Activated CD4-positive, CD25-positive, alpha-beta regulatory T cell treated with anti-CD3 and anti-CD28 coated beads, Interleukin-2, amount 50 U/mL, for 72 hours (primary cell): ENCODE measurements around the gene HHIP.

Experiments used
- DNase-seq: peaks from one replicate; pipeline ENCODE4 v3.0.0; 2021

The HHIP gene, protein sequence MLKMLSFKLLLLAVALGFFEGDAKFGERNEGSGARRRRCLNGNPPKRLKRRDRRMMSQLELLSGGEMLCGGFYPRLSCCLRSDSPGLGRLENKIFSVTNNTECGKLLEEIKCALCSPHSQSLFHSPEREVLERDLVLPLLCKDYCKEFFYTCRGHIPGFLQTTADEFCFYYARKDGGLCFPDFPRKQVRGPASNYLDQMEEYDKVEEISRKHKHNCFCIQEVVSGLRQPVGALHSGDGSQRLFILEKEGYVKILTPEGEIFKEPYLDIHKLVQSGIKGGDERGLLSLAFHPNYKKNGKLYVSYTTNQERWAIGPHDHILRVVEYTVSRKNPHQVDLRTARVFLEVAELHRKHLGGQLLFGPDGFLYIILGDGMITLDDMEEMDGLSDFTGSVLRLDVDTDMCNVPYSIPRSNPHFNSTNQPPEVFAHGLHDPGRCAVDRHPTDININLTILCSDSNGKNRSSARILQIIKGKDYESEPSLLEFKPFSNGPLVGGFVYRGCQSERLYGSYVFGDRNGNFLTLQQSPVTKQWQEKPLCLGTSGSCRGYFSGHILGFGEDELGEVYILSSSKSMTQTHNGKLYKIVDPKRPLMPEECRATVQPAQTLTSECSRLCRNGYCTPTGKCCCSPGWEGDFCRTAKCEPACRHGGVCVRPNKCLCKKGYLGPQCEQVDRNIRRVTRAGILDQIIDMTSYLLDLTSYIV

DNA sequence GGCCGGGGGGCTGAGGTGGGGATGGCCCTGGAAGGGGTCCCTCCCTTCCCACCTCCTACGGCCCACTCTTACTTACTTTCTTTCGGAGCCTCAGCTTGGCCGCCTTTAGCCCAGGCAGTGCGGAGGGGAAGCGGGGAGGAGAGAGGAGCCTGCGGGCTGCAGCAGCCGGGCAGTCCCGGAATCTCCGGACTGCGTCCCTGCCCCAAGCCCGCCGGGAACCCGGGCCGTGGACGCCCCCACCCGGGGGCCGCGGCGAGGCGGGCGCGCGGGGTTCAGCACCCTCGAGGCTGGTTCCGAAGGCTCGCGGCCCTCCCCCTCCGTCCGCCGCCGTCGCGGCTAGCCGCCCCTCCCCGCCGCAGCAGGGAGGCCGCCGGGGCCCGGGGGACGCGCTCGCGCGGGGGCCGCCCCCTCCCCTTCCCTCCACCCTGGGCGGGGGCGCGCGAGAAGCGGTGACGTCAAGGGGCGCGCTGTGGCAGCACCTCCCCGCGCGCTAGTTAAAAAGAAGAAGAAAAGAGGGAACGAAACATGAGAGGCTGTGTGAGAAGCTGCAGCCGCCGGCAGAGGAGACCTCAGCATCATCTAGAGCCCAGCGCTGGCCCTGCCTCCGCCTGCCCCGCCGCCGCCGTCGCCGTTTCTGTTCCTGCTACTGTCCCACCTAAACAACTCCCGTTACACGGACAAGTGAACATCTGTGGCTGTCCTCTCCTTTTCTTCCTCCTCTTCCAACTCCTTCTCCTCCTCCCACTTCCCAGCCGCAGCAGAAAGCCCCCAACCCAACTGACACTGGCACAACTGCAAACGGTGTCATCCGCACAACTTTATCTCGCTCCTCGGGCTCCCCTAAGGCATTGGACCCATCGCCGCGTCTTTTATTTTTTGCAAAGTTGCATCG lies at the start of gene HHIP:
TSS of gene HHIP (plus strand) at position 526 of the 892 bp plus-strand sequence. CDS start 520 bp downstream, outside the sequence.
- DNase-seq = no peak

DNA sequence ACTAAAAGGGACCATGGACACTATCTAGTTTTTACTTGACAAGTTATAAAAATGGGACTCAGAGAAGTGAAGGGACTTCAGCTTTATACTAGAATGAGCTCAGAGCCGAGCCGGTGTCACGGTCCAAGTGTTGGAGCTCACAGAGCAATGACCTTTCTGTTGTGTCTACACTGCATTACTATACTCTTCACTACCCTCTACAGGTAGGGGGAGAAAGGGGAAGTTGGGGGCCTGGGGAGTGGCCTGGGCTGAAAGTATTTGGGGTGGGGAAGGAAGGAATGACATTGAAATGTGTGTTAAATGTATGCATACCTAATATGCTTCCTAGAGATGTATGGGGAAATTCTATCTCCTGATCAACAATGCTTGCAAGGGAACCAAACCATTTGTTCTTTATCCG lies 48.8 kb upstream of the HHIP start:
- no peak for DNase-seq

DNA sequence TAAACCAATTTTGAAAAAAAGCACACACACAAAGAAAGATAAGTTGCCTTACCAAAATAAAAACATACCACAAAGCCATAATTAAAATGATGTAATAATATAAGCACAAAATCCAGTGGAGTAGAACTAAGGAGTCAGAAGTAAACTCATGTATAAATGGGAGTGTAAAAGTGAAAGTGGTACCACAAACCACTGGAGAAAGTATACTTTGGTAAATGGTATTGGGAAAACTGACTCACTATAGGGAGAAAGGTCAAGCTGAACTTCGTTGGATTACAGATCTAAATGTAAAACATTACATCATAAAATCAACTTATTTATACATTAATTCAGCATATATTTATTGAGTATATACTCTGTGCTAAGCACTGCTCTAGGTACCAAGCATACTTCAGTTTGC lies 46.3 kb upstream of the HHIP start:
- no peak for DNase-seq

DNA sequence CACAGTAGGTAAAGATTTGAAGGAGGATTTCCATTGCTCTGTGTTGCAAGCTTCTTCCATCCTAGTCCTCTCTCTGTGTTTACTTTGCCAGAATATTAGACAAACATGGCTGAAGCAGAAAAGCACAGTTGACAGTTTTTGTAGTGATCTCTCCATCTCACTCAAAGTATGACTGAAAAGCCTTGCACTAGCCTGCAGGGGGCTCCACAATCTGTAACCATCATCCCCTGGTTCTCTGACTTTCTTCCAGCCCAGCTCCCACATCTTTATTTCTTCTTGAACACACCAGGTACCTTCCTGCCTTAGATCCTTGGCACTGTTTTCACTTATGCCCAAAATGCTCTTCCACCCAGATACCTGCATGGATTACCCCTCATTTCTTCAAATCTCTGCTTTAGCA lies 34.1 kb upstream of the HHIP start:
- no peak for DNase-seq

DNA sequence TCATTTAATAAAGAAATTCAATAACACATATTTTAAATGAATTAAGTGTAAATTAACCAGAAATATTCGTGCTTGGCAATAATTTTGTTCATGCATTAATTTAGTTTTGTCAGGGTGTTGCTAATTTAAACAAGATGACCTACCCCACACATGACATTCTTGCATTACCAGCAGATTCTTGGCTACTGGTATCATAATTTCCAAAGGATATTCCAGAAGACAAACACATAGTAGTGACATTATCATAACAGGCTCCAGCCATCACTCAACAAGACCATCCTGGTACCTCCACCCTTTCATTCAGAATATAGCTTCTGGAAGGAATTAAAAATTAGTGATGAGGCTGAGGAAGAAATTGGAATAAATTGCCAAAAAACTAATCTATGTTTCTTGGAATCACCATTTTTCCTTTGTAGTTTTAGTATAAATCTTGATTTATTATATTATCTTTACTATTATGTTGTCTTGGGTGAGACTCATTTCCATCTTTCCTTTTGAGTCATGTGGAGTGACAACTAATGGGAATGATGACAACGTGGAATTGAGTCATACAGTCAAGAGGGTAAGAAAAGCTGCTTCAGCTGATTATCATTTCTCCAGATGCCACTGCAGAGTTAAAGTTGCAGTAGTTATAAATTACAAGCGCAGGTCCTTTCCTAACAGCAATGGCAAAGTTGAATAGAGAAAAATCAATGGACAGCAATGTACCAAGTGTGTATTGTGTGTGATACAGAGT lies 30.9 kb upstream of the HHIP start:
- no peak for DNase-seq

DNA sequence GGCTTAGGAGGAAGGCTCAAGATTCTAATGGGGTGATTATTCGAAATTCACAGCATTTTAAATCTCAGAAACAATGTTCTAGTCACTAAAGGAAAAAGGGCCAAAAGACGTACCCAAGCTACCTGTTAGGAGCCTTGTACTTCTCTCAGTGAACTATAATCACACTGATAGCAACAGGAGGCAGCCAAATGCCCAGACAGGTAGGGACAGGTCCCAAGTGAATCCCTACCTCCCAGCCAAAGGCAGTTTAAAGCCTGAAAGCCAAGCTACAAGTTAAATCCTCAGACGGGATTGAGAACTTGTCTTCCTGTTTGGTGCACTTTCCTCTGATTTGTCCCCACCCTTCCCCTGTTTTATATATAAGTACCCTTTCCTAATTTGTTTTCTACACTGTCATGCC lies 24.3 kb upstream of the HHIP start:
- DNase-seq = no peak

DNA sequence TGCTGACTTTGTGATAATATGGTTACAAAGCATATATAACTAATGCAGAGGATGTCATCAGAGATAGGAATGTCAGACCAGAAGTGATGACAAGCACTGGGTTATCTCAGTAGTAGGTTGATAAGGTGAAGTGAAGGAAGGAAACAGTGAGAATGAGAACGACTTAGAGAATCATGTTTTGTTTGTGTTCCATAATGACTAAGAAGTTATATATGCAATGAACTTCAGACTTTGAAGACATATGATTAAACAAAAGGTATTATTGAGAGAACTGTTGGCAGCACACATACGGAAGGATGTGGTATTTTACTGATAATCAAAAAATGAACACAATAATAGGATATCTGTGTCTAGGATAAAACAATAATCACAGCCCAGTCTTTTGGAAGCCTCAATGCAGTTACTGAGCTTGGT lies 18.3 kb upstream of the HHIP start:
- DNase-seq = no peak

DNA sequence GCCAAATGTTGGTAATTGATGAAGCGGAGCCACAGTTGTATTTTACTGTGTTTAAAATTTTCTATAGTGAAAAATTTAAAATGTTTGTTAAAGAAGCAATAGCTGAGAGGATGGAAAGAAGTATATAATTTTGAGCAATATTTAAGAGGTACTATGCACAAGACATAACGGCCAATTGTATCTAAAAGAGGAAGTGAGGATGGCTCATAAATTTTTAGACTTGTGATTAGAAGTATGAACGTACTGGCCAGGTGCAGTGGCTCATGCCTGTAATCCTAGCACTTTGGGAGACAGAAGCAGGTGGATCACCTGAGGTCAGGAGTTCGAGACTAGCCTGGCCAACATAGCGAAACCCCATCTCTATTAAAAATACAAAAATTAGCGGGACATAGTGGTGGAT lies 12.7 kb upstream of the HHIP start:
- DNase-seq = no peak

DNA sequence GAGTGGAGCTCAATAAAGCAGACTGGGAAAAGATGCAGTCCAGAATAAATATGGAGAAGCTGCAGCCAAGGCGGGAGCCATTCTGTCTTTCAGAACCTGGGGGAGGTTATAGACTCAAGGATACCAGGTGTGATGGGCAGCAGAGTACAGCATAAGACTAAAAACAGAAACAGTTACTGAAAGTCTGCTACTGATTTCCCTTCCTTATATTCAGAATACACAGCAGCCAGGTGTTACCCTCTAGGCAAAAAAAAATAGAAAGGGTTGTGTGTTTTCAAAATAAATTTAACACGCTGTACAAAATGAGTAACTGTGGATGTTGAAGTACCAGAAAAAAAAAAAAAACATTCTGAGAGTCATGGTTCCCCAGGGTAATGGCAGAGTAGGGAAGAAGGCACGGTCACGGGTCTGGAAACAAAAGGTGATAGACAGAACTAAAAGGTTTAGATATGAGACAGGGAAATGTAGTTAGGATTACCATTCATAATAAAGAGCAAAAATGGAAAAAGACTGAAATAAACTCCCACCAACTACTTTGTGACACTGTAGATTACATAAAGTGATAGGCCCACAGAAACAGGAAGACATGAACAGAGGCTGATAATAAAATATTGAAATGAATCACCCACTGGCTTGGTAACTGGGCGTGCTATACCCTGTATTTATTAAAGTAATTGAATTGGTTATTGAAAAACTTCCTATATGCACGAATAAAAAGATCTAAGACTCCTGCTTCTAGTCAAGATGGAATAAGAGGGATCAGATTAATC lies 10.8 kb upstream of the HHIP start:
- no peak for DNase-seq

DNA sequence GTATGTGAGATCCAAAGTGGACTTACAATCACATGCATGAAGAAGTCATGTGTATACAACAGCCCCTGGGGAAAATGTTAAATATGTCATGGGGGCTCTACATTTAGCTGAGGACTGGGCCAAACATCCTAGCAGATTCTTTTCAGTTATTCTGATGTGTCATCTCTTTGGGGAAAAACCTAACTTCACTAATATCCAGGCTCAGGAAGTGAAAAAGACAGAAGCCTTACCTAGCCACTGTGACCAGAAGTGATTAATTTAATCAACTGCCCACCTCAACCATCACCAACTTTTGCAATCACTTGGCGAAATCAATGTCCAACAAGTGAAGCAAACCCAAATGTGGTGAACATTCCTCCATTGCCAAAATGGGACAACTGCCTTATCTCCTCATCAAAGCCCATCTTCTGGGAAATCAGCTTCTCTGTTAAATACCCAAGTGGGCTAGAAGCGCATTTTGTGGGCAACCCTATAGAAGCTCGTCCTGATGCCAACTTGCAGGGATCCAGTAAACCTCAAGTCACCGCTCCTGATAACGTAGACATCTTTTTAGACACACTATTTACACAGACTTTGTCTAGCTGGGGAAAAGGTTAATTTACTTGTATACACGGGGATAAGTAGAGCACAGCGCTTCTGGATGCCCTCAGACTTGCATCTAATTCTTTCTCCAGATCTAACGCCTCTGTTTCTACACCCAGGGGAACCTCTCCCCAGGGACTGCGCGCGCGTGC lies 1.4 kb upstream of the HHIP start:
- no peak for DNase-seq

DNA sequence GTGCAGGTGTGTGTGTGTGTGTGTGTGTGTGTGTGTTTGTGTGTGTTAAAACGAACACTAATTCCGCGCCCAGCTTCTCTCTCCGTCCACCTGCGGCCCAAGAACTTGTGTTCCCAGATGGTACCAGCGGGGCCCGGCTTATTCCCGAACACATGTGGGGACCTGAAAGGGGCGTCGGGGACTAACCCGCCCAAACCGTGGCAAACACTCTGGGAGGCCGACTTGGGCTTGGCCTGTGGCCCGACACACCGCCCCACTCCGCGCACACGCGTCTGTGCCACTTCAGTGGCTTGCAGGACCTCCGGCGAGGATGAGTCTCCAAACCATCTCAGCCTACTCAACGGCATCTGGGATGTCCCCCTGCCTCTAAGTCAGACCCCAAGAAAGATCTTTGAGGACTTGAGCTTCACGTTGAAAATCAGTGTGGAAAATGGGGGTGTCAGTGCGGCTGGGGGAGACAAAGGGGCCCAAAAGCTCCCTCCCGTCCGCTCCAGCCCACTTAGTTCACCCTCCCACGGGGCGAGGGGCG lies 790 bp upstream of the HHIP start:
- no peak for DNase-seq

DNA sequence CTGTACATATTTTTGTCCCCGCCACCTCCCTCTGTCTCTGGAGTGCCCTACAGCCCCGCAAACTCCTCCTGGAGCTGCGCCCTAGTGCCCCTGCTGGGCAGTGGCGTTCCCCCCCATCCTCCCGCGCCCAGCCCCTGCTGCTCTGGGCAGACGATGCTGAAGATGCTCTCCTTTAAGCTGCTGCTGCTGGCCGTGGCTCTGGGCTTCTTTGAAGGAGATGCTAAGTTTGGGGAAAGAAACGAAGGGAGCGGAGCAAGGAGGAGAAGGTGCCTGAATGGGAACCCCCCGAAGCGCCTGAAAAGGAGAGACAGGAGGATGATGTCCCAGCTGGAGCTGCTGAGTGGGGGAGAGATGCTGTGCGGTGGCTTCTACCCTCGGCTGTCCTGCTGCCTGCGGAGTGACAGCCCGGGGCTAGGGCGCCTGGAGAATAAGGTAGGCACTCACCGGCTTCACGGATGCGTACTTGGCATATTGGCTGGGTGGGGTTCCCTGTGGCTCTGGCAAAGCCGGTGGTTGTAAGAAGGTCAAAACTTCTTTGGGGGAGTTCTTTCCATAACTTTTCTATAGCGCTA lies 653 bp downstream of the HHIP start:
- no peak for DNase-seq

DNA sequence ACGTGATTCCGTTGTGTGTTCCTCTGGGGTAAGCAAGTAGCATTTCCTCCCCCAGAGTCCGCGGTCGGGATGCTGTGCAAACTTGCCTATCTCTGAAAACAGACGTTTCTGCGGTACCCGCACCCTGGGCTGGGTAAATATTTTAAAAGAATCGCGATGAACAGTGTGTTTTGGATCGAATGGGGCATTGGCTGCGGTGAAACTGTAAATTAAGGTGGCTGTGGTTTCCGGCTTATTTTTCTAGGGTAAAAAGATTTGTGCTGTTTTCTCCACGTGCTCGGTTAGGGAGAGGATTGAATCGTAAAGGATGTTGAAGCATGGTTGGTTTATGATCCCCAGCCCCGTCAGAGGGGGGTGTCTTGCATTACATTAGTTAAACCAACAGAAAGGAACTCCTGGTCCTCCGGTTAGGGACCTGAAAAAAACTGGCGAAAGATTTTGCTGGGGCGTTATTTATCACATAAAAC lies 1.2 kb downstream of the HHIP start:
- DNase-seq = no peak

DNA sequence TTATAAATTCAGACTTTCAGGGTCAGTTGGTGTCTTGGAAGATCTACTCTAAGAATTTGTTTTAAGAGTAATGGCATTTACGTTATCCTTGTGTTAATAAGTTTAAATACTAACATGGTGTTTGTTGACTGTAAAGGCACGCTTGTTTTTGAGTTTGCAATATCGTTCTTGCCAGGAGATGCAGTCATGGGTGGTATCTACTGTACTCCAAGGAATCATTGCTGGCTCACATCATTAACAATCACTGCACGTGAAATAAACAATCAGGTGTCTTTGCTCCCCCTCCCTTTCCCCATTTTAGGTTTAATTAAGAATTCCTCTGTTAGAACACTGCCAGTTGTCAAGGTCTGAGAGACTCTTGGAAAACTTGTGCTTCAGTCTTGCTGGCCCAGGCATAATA lies 1.6 kb downstream of the HHIP start:
- no peak for DNase-seq

DNA sequence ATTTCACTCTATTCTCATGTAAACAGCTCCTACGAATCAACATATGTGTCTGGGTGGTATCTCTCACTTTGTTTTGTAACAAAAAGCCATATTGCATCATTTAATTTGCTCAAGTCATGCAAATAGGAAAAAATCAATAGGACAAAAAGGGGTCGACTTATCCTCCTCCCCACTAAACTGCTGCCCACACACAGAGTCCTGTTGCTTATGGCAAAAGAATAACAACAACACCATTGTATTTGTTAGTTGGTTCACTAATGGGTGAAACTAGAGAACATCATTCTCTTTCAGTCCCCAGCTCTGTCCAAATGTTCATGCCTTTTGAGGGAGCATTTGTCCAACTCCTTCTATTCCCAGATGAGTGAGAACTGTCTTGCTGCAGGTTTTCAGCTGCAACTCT lies 2.1 kb downstream of the HHIP start:
- no peak for DNase-seq

DNA sequence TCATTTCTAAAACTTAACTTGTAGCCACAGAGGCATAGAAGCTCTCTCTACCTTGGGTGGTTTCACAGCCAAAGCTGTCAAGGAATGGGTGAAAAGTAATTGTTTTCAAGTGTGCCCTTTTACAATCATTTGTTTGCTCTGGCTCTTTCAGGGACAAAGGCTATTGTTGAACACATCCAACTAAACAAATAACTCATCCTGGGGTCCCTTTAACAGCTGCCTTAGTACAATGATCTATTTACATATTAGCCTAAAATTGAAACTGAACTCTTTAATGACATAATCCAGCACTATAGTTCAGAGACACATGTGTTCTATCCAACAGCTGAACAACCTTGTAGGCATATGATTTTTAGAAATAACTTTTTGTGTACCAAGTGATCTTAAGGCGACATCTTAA lies 3.7 kb downstream of the HHIP start:
- DNase-seq = no peak

DNA sequence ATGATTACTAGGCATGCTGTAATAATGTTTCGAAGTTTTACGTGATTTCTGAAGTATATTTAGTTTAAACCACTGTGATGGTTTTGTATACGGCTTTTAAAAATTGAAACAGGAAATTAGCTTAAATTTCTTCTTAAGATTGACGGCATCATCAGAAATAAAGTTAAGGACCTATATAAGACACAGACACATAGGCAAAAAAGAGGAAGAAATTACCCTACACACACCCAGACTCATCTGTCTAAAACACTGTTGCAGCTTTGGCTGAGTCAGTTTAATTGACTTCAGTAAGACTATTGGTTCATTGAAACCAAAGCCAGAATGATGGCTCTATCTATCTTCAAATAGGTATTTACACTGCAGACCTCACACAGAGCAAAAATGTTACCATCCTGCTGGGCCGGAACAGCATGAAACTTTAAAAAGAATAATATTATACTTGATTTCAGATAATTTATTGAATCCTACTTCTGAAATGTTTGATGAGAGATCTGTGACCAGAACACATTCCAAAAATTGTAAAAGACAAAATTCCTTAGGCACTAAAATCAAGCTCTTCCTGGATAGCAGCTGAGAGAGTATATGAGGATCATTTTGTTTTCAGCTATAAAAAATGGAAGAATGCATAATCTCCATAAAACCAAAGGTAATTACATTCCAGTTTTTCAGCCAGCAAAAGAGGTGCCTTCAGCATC lies 4.5 kb downstream of the HHIP start:
- no peak for DNase-seq

DNA sequence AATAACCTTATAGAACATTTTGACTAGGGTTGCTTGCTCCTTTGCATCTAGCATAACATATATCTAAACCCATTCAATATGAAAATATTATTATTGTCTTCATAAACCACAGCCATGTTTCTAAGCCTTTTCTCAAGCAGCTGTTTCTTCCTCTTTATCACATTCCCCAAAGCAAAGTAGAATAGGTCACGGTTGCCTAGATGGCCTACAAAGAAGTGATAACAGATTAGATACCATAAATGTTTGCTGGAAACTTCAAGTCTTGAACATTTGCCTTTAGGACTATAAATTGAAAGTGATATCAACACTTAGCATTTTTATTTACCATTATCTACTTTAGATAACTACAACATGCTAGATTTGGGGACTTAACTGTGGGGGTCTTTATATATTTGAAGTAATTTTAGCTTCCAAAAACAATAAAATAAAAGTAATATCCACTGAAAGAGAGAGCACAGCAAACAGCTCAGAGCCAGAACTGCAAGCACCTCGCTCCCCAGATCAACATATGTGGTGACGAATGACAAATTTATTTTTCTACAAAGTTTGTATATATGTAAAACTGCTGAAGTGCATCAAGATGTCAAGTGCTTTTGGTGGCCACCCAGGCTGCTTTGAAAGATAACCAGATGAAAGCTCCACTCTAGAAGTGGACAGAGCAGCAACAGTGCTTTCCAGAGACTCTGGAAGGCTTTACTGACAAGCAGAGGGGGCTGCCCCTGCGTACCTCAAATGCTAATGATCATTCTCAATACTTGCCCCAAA lies 8.0 kb downstream of the HHIP start:
- no peak for DNase-seq

DNA sequence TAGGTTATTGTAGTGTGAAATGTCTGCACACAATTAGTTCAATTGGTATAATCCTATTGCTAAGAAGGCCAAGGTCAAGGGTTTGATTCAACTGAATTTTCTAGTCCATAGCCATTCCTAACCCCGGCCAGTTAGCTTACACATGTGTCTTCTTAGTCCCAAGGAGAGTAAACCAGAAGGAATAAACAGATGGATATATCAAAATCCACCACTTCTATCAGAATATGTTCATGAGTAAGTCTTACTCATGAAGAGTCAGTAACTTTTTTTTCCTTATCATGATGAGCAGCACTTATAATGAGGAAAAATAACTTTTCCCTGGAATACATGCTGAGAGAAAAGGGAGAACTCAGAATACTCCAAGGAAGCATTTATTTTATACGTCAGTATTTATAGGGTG lies 9.5 kb downstream of the HHIP start:
- no peak for DNase-seq
